ENCODE measurements around the gene MTUS2. TPM values are rescaled to one million over a fixed set of nuclear protein-coding genes. Genes with fewer than 3 reads are reported as not detected.
"Not testable (repeated sequence)": the region's sequence is repeated elsewhere in the genome, so short reads cannot be mapped to it uniquely, and the experiment has no call there.

Gene MTUS2
- total and polyA plus RNA-seq, 10 of the 15 experiments (the other 5 are each of a cell fraction or from before 2014, with no cell fraction given): under 0.01 to 0.05 (median 0.02) TPM; not detected in 6

GRCh38 chr13:28984326-28984725 is 164.2 kb downstream of the MTUS2 start (continued):
- no peak for TF ChIP-seq USF1 (IDR thresholded peaks at IDR 0.05; ENCODE audit: borderline replicate concordance, extremely low read length, insufficient read depth, low read depth, low read length)

GRCh38 chr13:28984825-28985224 is 164.7 kb downstream of the MTUS2 start:
- in situ Hi-C loops (cut with MboI) (no loop called here), intact Hi-C loops (cut with micrococcal nuclease; ENCODE audit: unreplicated experiment) (no loop called here)
- no peak for FAIRE-seq
- H2AFZ ChIP-seq (ENCODE audit: control insufficient read depth, low read depth, low read length): no peak overlapping the region
- H3K36me3 ChIP-seq (ENCODE audit: control insufficient read depth in 2 of 2, insufficient read depth in 2 of 2, low read length in 1 of 2): no peaks in the 10 kb centered on the region
- H3K9ac ChIP-seq (ENCODE audit: control insufficient read depth, insufficient read depth, low read length): no peak overlapping the region
- no peaks in the 10 kb centered on the region for H3K27me3 ChIP-seq (replicated peaks in 1 of 2; ENCODE audit: control insufficient read depth in 2 of 2, insufficient read depth in 2 of 2, low read length in 1 of 2)
- no peaks in the 10 kb centered on the region for H3K4me1 ChIP-seq (ENCODE audit: control insufficient read depth, insufficient read depth, low read length)
- H3K9me3 ChIP-seq (replicated peaks; ENCODE audit: control insufficient read depth, insufficient read depth, low read length): no peaks in the 10 kb centered on the region
- no peaks in the 10 kb centered on the region for H4K20me1 ChIP-seq (ENCODE audit: control insufficient read depth, insufficient read depth)
- no peak overlapping the region for H3K27ac ChIP-seq (ENCODE audit: control insufficient read depth, insufficient read depth)
- DNase-seq (ENCODE audit: low read depth, low spot score): no peak
- no peaks in the 10 kb centered on the region for H3K79me2 ChIP-seq (ENCODE audit: control insufficient read depth, insufficient read depth, low read length)
- POLR2A ChIA-PET: no interaction called here
- no TSS peak for BruUV-seq (replicated peaks)
- RAD21 ChIA-PET (ENCODE audit: unreplicated experiment): no interaction called here
- WGBS (ENCODE audit: insufficient coverage, insufficient replicate concordance, low lambda C conversion rate, missing lambda C conversion rate): 0% methylated on average over 1 of the region's 1 CpG
- TF ChIP-seq ZNF207 (IDR thresholded peaks at IDR 0.05; ENCODE audit: borderline replicate concordance): no peak
- no peak for ATAC-seq
- H3K4me2 ChIP-seq (ENCODE audit: control insufficient read depth, insufficient read depth): no peak overlapping the region
- no peak overlapping the region for H3K4me3 ChIP-seq
- CTCF ChIA-PET: no interaction called here
- SMC1A ChIA-PET (ENCODE audit: uncharacterized antibody, unreplicated experiment): no interaction called here

GRCh38 chr13:28990378-28990777 is 170.2 kb downstream of the MTUS2 start:
- intact Hi-C loops (cut with micrococcal nuclease; ENCODE audit: unreplicated experiment); POLR2A ChIA-PET; CTCF ChIA-PET; BruUV-seq (replicated peaks); FAIRE-seq; in situ Hi-C loops (cut with MboI); H3K9ac ChIP-seq (ENCODE audit: control insufficient read depth, insufficient read depth, low read length); RAD21 ChIA-PET (ENCODE audit: unreplicated experiment); H3K9me3 ChIP-seq (replicated peaks; ENCODE audit: control insufficient read depth, insufficient read depth, low read length); SMC1A ChIA-PET (ENCODE audit: uncharacterized antibody, unreplicated experiment); DNase-seq (ENCODE audit: low read depth, low spot score); ATAC-seq; H3K27me3 ChIP-seq (replicated peaks in 1 of 2; ENCODE audit: control insufficient read depth in 2 of 2, insufficient read depth in 2 of 2, low read length in 1 of 2); H4K20me1 ChIP-seq (ENCODE audit: control insufficient read depth, insufficient read depth); H3K4me1 ChIP-seq (ENCODE audit: control insufficient read depth, insufficient read depth, low read length); H3K4me2 ChIP-seq (ENCODE audit: control insufficient read depth, insufficient read depth); H3K79me2 ChIP-seq (ENCODE audit: control insufficient read depth, insufficient read depth, low read length); H3K36me3 ChIP-seq (ENCODE audit: control insufficient read depth in 2 of 2, insufficient read depth in 2 of 2, low read length in 1 of 2); H3K4me3 ChIP-seq; H2AFZ ChIP-seq (ENCODE audit: control insufficient read depth, low read depth, low read length); H3K27ac ChIP-seq (ENCODE audit: control insufficient read depth, insufficient read depth): not testable (repeated sequence)
- WGBS (ENCODE audit: insufficient coverage, insufficient replicate concordance, low lambda C conversion rate, missing lambda C conversion rate): 33% methylated on average over 3 of the region's 3 CpGs
- TF ChIP-seq NFYB (IDR thresholded peaks at IDR 0.05; ENCODE audit: insufficient read depth, low read depth, low read length): 0 out of 2 replicates have a peak, but pooled peaks have one; percentile 31
